ENCODE measurements around the gene ERLEC1.
"Not testable (repeated sequence)": the region's sequence is repeated elsewhere in the genome, so short reads cannot be mapped to it uniquely, and the experiment has no call there.

The ERLEC1 gene

DNA sequence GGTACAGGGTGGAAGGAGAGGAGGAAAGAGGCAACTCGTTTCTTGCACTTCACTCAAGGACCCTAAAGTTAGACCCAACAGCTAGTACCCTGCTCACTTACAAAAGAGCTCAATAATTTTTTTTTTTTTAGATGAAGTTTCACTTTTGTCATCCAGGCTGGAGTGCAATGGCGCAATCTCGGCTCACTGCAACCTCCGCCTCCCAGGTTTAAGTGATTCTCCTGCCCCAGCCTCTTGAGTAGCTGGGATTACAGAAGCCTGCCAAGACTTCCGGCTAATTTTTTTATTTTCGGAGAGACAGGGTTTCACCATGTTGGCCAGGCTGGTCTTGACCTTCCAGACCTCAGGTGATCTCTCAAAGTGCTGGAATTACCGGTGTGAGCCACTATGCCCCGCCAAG is 4.2 kb upstream of the ERLEC1 start:
- no peak for DNase-seq (ENCODE audit: low spot score)

DNA sequence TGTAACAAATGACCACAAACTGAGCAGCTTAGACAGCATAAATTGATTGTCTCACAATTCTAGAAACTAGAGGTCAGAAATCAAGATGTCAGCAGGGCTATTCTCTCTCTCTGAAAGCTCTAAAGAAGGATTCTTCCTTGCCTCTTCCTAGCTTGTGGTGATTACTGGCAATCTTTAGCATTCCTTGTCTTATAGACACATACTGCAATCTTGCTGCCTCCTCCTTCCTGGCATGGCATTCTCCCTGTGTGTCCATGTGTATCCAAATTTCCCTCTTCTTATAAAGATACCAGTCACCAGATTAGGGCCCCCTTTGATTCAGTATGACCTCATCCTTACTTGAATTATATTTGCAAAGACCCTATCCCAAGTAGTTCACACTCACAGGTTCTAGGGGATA is 2.4 kb upstream of the ERLEC1 start:
- no peak for DNase-seq (ENCODE audit: low spot score)

DNA sequence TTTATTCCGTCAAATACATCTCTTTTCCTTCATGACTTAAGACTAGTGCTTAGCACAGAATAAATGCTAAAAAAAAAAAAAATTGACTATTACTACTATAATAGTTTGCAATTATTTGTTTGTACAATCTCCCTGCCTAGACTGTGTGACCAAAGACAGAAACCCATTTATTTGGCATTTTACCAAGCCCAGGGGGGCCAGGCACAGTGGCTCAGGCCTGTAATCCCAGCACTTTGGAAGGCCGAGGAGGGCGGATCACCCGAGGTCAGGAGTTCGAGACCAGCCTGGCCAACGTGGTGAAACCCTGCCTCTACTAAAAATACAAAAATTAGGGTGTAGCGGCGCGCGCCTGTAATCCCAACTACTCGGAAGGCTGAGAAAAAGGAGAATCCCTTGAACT is 1.5 kb upstream of the ERLEC1 start:
- no peak for DNase-seq (ENCODE audit: low spot score)

DNA sequence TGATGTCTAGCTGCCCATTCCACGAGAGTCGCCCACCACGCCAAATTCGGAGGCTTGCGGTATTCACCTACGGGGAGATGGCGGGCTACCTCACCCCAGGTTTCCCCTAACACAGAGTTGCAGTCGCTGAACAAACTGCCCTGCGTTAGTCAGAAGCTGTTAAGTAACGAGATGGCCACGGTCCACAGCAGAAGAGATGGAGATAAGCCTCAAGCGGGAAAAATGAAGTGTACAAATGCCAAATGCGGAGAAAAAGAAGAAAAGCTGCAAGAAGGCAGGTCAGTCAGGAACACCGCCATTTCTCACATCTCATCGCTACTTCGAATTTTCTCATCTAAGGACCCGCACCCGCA is 516 bp upstream of the ERLEC1 start:
- no peak for DNase-seq (ENCODE audit: low spot score)

DNA sequence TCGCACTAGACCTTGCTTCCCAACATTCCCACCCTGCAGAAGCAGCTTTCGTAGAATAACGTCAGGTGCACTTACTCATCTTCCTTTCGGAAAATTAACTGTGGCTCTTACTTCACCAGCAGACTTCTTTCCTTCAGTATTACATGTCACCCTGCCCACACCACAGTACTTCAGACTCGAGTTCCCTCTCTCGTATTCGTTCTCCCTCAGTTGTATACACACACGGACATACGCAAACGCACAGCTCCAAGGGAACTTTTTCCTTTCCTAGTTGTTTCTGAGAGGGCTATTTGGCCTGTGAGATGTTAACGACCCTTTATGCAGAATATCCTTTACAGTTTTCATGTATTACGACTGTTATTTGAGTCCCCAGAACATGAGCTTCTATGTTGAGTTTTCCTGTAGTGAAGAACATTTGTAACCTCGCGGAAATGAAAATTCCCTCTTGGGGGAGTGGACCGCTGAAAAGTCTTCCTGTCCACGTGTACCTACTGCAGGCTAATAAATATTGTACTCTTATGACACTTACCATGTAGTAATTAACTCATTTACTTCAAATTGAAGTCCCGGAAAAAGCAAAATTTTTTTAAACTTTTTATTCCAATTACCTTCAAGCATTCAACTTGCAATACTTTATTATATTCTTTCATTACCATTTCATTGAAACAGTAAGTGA is 908 bp downstream of the ERLEC1 start:
- DNase-seq (ENCODE audit: low spot score): no peak

DNA sequence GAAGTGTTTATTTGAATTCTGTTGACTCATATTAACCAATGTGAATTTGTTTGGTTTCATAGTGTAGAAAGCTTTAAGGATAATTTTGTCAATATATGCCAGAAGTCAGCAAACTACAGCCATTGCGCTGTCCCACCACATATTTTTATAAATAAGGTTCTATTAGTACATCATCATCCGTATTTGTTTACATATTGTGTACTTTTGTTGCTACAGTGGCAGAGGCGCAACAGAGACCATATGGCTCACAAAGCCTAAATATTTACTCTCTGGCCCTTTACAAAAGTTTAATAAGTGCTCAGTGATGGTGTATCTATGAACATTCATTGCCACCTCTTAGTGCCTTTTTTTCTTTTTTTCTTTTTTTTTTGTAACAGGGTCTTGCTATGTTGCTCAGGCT is 6.4 kb downstream of the ERLEC1 start:
- DNase-seq (ENCODE audit: low spot score): no peak

DNA sequence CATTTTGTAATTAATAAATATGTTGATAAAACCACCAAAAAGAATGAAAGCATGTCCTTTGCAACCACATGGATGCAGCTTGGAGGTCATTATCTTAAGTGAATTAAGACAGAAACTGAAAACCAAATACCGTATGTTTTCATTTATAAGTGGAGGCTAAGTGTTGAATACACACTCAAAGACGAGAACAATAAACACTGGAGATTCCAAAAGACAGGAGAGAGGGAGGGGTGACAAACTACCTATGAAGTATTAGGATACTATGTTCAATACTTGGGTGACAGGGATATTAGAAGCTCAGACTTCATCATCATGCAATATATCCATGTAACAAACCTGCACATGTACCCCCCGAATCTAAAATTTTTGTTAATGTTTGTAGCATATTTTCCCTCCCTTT is 7.0 kb downstream of the ERLEC1 start:
- no peak for DNase-seq (ENCODE audit: low spot score)

DNA sequence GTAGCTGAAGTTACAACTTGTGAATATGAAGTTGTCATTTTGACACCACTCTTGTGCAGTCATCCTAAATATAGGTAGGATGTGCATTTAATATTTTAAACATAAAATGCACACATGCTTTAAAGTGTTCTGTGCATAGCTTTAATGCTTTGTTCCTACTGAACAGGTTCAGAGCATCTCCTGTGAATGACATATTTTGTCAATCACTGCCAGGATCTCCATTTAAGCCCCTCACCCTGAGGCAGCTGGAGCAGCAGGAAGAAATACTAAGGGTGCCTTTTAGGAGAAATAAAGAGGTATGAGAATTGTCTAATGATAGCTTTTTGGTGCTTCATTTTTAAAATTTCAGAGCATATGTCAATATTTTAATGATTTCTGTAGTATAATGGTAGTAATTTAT is 14.7 kb downstream of the ERLEC1 start:
- no peak for DNase-seq (ENCODE audit: low spot score)

DNA sequence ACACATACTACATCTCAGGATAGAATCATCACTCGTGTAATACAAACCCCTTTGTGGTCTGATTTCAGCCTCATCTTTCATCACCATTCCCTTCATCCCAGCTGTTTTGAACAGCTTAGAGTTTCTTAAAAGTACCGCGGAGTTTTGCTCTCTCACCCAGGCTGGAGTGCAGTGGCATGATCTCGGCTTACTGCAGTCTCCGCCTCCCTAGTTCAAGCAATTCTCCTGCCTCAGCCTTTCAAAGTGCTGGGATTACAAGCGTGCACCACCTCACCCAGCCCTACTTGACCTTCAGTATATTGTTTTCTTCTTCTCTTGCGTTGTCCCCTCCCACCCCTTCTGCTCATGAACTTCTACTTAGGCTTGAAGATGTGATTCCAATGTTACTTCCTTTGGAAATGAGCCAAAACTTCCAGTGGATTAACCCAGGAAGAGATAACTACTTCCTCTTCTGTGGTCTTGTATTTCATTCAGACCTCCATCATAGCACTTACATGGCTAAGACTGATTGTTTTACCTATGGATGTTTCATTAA is 15.8 kb downstream of the ERLEC1 start:
- no peak for DNase-seq (ENCODE audit: low spot score)

DNA sequence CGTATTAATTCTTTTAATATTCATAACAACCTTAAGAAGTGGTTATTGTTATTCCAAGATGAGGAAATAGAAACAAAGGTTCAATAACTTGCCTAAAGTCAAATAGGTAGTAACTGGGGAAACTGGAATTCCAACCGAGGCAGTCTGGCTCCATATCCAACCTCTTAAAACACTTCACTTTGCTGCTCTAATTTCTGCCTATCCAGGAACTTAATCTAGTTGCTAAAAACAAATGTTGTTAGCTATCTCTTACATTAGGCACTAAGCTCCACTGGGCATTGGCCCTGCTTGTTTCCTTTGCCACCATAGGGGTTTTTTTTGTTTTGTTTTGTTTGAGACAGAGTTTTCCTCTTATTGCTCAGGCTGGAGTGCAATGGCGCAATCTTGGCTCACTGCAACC is 24.8 kb downstream of the ERLEC1 start:
- no peak for DNase-seq (ENCODE audit: low spot score)

DNA sequence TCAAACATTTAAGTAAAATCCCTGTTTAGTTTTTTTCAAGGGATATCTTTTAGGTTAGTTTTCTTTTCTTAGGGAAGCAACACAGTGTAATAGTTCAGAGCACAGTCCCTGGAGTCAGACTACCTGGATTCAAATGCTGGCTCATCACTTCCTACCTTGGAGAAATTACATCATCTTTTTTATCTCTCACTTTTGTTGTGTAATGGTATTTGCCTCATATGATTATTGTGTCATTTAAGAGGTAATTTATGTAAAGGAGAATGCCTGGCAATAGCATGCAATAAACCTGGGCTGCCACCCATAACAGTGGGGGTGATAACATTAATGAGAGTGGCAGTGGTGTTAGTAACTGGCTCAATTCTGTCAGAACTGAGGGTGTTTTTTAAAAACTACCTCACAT is 26.3 kb downstream of the ERLEC1 start:
- no peak for DNase-seq (ENCODE audit: low spot score)

DNA sequence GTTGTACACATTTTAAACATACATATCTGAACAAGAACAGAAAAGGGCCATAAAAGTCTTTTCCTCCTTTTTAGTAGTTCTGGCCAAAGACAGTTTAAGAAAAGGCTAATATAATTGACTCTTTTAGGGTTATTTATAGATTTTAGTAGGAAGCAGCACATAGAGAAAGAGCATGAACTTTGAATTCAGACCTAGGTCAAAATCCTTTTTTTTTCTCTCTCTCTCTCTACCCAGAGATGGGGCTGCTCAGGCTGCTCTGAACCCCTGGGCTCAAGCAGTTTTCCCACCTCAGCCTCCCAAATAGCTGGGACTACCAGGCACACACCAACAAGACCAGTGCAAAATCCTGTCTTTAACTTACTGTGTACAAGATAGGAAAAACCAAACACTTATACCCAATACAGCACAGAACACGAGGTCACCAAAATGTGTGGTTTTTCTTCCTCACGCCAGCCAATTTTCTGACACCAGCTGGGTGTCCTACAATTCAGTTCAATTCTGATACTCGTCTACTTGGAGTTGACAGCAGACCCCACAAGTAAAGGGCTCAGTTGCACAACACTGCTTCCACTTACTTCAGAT is 32.1 kb downstream of the ERLEC1 start:
- DNase-seq (ENCODE audit: low spot score): no peak

DNA sequence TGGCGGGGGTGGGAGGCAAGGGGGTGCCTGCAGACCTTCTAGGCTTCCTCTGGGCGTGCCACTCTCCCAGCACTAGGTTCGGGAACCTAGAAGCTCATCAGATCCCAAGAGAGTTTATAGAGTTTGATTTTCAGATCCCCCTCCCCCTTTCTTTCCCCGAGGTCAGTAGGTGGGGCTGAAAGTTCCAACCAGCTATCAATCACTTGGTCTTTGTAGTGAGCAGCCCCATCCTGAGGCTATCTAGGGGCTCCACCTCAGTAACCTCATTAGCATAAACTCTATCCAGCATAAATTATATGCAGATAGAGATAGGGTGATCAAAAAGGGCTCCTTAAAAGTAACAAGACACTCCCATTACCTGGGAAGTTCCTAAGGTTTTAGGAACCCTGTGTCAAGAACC is 32.8 kb downstream of the ERLEC1 start:
- no peak for DNase-seq (ENCODE audit: low spot score)

DNA sequence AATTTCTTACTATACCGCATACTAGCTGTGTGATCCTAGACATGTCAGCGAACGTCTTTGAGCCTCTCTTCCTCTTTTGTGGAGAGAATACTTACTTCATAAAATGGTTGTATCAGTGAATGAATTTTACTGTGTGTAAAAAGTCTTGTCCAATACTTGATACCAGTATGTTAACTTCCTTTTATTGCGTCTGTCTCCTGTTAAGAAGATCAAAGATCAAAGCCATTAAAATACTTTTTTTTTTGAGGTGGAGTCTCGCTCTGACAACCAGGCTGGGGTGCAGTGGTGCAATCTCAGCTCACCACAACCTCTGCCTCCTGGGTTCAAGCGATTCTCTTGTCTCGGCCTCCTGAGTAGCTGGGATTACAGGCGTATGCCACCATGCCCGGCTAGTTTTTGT is 33.2 kb downstream of the ERLEC1 start:
- no peak for DNase-seq (ENCODE audit: low spot score)

DNA sequence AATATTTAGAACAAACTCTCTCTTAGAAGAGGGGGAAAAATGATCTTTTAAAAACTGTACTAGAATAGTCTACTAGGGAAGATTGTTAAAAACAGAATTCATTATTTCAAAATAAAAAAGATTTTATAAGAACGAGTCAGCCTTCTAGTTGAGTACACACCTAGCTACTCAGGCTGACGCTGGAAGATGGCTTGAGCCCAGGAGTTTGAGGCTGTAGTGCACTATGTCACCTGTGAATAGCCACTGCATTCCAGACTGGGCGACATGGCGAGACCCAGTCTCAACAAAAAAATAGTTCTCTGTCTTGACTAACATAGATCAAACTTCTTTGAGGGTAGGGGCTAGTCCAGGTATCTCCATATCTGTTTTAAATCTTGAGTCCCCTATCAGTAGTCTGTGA is 33.9 kb downstream of the ERLEC1 start:
- no peak for DNase-seq (ENCODE audit: low spot score)

DNA sequence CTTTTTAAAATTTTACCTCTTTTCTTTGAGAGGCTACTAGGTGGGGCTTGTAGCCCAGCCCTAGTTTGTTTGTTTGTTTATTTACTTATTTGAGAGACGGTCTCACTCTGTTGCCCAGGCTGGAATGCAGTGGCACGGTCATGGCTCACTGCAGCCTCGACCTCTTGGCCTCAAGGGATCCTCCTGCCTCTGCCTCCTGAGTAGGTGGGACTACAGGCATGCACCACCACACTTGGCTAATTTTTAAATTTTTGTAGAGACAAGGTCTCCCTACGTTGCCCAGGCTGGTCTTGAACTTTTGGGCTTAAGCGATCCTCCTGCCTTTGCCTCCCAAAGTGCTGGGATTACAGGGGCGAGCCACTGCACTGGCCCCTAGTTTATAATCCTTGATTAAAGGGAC is 35.0 kb downstream of the ERLEC1 start:
- no peak for DNase-seq (ENCODE audit: low spot score)

DNA sequence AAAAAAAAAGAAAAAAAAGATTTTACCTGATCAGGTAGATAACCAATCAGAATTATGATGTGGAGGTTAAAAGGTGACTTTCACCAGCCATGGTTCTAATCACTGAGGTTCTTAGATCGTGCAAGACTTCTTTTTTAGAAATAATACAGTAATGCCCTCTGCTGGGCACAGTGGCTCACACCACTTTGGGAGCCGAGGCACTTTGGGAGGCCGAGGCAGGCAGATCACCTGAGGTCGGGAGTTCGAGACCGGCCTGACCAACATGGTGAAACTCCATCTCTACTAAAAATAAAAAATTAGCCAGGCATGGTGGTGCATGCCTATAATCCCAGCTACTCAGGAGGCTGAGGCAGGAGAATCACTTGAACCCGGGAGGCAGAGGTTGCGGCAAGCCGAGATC is 36.8 kb downstream of the ERLEC1 start:
- DNase-seq (ENCODE audit: low spot score): not testable (repeated sequence)

DNA sequence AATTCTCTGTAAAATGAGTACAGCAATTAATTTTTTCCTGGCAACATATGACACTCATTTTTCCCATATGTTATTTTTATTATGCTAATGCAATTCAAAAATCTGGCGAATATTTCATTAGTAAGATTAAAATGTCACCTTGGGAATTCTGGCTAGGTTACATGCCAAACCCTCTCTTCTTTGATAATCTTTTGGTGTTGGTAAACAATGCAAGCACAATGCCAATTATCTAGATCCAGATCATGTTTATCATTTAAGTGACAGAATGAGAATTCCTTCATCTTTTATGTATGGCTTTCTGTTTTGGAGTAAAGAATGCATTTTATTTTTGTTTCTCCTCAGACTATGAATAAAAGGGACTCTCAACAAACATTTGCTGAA is 39.2 kb downstream of the ERLEC1 start:
- DNase-seq (ENCODE audit: low spot score): no peak

DNA sequence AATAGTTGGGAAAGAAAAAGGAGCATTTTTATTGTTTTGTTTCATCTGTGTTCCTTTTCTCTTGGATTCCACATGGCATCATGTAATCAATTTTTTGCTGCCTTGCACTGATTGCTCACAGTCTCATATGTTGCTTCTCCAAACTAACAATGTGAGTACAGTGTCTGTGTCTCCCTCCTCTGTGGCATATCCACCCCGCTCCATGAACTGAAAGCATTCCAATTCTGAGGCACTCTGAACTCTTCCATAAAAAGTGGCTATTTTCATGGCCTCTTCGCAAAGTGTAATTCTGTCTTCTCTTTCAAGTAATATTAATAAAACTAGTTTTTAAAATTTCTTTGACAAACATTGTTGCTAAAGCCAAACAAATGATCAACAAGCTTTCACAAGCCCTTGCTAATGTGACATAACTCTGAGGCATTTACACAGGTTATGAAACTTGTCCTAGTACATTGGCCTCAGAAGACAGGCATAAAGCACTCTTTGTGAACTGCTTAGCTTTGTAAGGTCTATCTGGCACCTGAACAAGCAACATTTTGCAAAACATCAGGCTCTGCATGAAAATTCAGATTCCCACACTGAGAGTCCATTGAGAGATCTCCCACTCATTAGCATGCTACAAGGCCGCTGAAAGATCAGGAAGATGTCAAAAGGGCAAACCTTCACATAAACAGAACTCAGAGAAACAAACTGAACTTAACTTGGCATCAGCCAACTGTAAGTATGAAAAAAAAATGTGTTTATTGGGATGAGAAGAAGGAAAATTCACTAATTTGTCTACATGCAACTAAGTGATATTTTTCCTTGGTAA is 39.9 kb downstream of the ERLEC1 start:
- DNase-seq (ENCODE audit: low spot score): no peak

DNA sequence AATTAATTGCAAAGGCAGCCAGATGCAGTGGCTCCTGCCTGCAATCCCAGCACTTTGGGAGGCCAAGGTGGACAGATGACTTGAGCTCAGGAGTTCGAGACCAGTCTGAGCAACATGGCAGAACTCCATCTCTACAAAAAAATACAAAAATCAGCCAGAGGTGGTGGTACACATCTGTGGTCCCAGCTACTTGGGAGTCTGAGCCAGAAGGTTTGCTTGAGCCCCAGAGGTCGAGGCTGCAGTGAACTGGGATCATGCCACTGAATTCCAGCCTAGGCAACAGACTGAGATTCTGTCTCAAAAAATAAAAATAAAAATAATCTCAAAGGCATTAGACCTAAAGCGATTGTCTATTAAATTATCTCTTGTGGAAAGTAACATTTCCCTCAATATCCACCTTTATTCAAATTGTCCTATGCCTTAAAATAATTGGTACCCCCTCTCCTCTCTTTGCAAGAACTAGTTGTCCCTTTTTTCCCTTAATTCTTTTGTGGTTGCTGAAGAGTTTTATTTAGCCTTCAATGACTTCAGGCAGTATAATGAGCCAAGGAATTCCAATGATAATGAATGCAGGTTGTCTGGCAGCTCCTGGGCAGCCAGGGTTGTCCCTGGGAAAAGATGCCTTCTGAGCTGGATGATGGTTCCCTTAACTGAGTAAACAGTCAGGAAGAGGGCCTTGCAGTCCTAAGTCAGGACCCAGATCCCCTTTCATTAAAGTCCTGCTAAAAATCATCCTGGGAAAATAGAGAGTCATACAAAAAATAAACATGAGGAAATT is 40.7 kb downstream of the ERLEC1 start:
- DNase-seq (ENCODE audit: low spot score): no peak

DNA sequence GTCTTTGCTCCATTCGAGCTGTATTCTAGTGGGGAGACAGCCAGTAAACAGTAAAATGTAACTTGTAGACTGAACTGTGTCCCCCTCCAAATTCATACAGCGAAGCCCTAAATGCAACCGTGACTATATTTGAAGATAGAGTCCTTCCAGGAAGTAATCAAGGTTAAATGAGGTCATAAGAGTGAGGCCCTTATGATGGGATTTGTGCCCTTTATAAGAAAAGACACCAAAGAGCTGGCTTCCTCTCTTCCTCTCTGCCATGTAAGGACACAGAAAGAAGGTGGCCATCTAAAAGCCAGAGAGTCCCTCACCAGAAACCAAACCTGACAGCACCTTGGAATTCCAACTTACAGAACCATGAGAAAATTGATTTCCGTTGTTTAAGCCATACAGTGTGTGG is 41.5 kb downstream of the ERLEC1 start:
- DNase-seq (ENCODE audit: low spot score): no peak

DNA sequence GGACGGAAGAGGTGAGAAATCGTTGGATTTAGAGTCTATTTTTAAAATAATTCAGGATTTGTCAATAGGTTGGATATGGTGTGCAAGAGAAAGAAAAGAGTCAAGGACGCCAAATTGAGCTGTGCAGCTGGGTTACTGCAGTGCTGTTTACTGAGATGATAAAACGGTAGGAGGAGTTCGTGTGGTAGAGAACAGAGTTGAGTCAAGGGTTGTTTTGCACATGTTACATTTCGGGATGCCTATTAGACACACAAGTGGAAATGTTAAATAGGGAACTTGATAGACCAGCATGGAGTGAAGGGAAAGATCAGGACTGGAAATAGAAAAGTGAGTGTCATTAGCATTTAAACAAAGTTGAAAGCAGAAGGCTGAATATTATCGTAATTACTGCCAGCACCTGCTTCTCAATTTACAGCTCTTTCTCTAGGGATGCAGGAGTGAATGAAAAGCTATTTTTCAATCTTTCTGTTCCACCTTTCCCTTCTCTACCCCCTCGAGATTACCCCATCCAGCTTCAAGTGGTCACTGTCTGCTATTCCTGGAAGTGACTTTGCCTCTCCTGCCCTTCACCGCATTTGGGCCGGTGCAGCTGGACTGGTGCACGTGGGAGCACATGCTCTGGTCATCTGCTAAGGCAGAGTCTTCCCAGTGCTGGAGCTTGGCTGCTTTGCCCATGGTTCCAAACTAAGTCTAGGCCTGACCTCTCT is 42.6 kb downstream of the ERLEC1 start:
- DNase-seq (ENCODE audit: low spot score): no peak

All from LoVo (cell line).